ENCODE data around the gene KLHL35.
A peak's percentile ranks its signal among the peaks of the same experiment; 100 is the strongest.
"Not testable (repeated sequence)": the region's sequence is repeated elsewhere in the genome, so short reads cannot be mapped to it uniquely, and the experiment has no call there.

Gene KLHL35

GRCh38 chr11:75422248-75423231 lies 10.5 kb downstream of the KLHL35 start:
- DNase-seq = no peak

GRCh38 chr11:75421902-75422247 lies 11.1 kb downstream of the KLHL35 start:
- DNase-seq = no peak

- no peak for DNase-seq
Observed at GRCh38 chr11:75421035-75421602, 11.9 kb downstream of the KLHL35 start.

- DNase-seq = no peak
Observed at GRCh38 chr11:75420224-75421034, 12.6 kb downstream of the KLHL35 start.

GRCh38 chr11:75413864-75414263 lies 19.1 kb downstream of the KLHL35 start:
- DNase-seq = no peak

- not testable (repeated sequence) for DNase-seq
Observed at GRCh38 chr11:75413146-75413545, 19.9 kb downstream of the KLHL35 start.

GRCh38 chr11:75409971-75410370 lies 23.0 kb downstream of the KLHL35 start:
- DNase-seq = not testable (repeated sequence)

- no peak for DNase-seq
Observed at GRCh38 chr11:75408957-75409219, 24.1 kb downstream of the KLHL35 start.

- DNase-seq = no peak
Observed at GRCh38 chr11:75406338-75406777, 26.6 kb downstream of the KLHL35 start.

- no peak for DNase-seq
Observed at GRCh38 chr11:75403983-75404658, 28.9 kb downstream of the KLHL35 start.

GRCh38 chr11:75403037-75403436 lies 30.0 kb downstream of the KLHL35 start:
- no peak for DNase-seq

GRCh38 chr11:75402002-75402773 lies 30.8 kb downstream of the KLHL35 start:
- DNase-seq = no peak

- DNase-seq = no peak
Observed at GRCh38 chr11:75400146-75400865, 32.7 kb downstream of the KLHL35 start.

GRCh38 chr11:75399344-75400145 lies 33.5 kb downstream of the KLHL35 start, which contains the start of gene RPS3:
TSS of gene RPS3 (plus strand) at chr11:75399518. CDS start at chr11:75399548, 30 bp downstream.
- peak; percentile 82 for DNase-seq

- DNase-seq = no peak
Observed at GRCh38 chr11:75398906-75399305, 34.1 kb downstream of the KLHL35 start.

- DNase-seq = no peak
Observed at GRCh38 chr11:75394085-75394840, 38.7 kb downstream of the KLHL35 start.

GRCh38 chr11:75389925-75390324 lies 43.1 kb downstream of the KLHL35 start:
- DNase-seq = no peak

- no peak for DNase-seq
Observed at GRCh38 chr11:75389276-75389605, 43.8 kb downstream of the KLHL35 start.

GRCh38 chr11:75388386-75389275 lies 44.4 kb downstream of the KLHL35 start:
- DNase-seq = peak; percentile 32
